Liver (tissue), 3 donors: ENCODE measurements around the gene KIRREL3.

Experiments used
- CTCF ChIP-seq: fragments of 150-350 bp; IDR thresholded peaks from 2 replicates; pipeline ENCODE4 v1.5.1; 2017; ENCODE audit warnings: improper control_type of control experiment, low read depth, low read length; ENCODE audit not compliant: missing input control
- EGR1 ChIP-seq, 2 donors: IDR thresholded peaks; 2 replicates each; pipeline ENCODE4 v1.6.1; 2016 to 2018; ENCODE audit warnings: antibody characterized with exemption in 2 of 2, low read depth in 2 of 2
- FOXA1 ChIP-seq: IDR thresholded peaks from 2 replicates; pipeline ENCODE4 v1.6.1; 2016; ENCODE audit warnings: antibody characterized with exemption
- GABPA ChIP-seq, 2 donors: IDR thresholded peaks in 1 of 2; conservative IDR thresholded peaks in 1 of 2; 2 replicates each; pipeline ENCODE4 v1.6.1; 2016; ENCODE audit warnings: antibody characterized with exemption in 2 of 2, mild to moderate bottlenecking in 1 of 2, moderate library complexity in 1 of 2
- HNF4A ChIP-seq, 2 donors: conservative IDR thresholded peaks; 2 replicates each; pipeline ENCODE4 v1.6.1; 2016; ENCODE audit warnings: antibody characterized with exemption in 2 of 2, mild to moderate bottlenecking in 2 of 2
- NR2F2 ChIP-seq: IDR thresholded peaks from 2 replicates; pipeline ENCODE4 v1.6.1; 2016; ENCODE audit warnings: antibody characterized with exemption
- RAD21 ChIP-seq, 2 donors: IDR thresholded peaks; 2 replicates each; pipeline ENCODE4 v1.6.1; 2016; ENCODE audit warnings: antibody characterized with exemption in 2 of 2, mild to moderate bottlenecking in 2 of 2
- REST ChIP-seq: IDR thresholded peaks from 2 replicates; pipeline ENCODE4 v1.6.1; 2016; ENCODE audit warnings: antibody characterized with exemption, mild to moderate bottlenecking
- SP1 ChIP-seq: IDR thresholded peaks from 2 replicates; pipeline ENCODE4 v1.6.1; 2018; ENCODE audit warnings: antibody characterized with exemption, mild to moderate bottlenecking
- TAF1 ChIP-seq: conservative IDR thresholded peaks from 2 replicates; pipeline ENCODE4 v1.6.1; 2016; ENCODE audit warnings: antibody characterized with exemption, mild to moderate bottlenecking
- YY1 ChIP-seq: IDR thresholded peaks from 2 replicates; pipeline ENCODE4 v1.6.1; 2016; ENCODE audit warnings: antibody characterized with exemption, mild to moderate bottlenecking
- ZBTB33 ChIP-seq: IDR thresholded peaks from 2 replicates; pipeline ENCODE4 v1.6.1; 2016; ENCODE audit warnings: antibody characterized with exemption
- TF ChIP-seq, protein P1 (sequence below): IDR thresholded peaks from 2 replicates; pipeline ENCODE4 v1.6.1; 2016; ENCODE audit warnings: antibody characterized with exemption
- TF ChIP-seq, protein P2 (sequence below): IDR thresholded peaks from 2 replicates; pipeline ENCODE4 v1.6.1; 2016; ENCODE audit warnings: antibody characterized with exemption
- donor health status: healthy.
- donor health status: healthy.

- TF ChIP-seq, protein P1, sequence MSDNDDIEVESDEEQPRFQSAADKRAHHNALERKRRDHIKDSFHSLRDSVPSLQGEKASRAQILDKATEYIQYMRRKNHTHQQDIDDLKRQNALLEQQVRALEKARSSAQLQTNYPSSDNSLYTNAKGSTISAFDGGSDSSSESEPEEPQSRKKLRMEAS = no peak
- TF ChIP-seq CTCF (no peak), RAD21 (IDR thresholded peaks at IDR 0.05) (no peak), REST (no peak), TAF1 (no peak), ZBTB33 (no peak), SP1 (no peak), FOXA1 (no peak), HNF4A (conservative IDR thresholded peaks at IDR 0.05) (no peak), EGR1 (IDR thresholded peaks at IDR 0.05; ENCODE audit: low read depth in 2 of 2) (no peak), YY1 (no peak), NR2F2 (no peak), GABPA (IDR thresholded peaks at IDR 0.05 in 1 of 2, conservative IDR thresholded peaks at IDR 0.05 in 1 of 2) (no peak)
- TF ChIP-seq, protein P2, sequence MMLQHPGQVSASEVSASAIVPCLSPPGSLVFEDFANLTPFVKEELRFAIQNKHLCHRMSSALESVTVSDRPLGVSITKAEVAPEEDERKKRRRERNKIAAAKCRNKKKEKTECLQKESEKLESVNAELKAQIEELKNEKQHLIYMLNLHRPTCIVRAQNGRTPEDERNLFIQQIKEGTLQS = no peak
Observed at GRCh38 chr11:126725521-126725920, 275.0 kb downstream of the KIRREL3 start.
